HG02852 (cell line): ENCODE results near the gene UBE2D3.

ENCODE experiments used
- ATAC-seq: cut with Tn5 transposase; IDR thresholded peaks from one replicate; pipeline ENCODE4 v1.9.1; 2021; ENCODE audit warnings: mild to moderate bottlenecking, moderate library complexity; ENCODE audit not compliant: unreplicated experiment

Gene UBE2D3

GRCh38 chr4:102792361-102792936, 34.9 kb downstream of the UBE2D3 start:
- no peak for ATAC-seq

GRCh38 chr4:102791318-102791835, 36.0 kb downstream of the UBE2D3 start:
- ATAC-seq: no peak

GRCh38 chr4:102789317-102789717, 38.0 kb downstream of the UBE2D3 start:
- no peak for ATAC-seq

DNA sequence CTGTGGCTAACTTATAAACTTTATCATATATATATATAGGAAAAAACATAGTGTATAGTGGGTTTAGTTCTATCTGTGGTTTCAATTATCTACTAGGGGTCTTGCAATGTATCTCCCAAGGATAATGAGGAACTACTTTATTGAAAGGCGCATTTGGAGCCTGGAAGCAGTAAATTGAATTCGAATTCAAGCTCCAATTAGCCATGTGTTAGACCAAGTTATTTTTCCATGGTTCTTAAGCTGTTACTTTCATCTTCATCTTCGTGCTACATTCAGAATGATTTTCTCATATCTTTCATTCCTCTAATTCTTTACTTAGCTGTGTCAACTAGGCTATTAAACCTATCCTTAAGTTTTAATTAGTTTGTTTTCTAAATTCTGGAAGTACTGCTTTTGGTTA, 39.4 kb downstream of the UBE2D3 start:
- ATAC-seq: no peak

- ATAC-seq: no peak
Measured at GRCh38 chr4:102787096-102787881, 40.1 kb downstream of the UBE2D3 start.

DNA sequence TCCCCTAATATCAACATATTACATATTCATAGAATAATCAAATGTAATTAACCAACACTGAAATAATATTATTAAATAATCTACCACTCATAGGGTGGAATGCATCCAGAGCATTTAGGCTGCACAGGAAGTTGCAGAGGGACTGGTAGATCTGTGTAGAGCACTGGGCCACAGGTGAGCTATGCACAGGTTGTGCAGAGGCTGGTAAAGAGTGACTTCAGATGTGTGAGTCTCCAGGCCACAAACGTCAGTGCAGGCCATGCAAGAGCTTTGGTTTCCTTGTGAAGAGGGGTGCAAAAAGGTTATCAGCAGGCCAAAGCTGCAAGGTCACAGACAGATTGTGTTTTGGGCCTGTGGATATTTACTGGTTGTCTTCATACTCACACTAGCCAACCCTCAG, 41.1 kb downstream of the UBE2D3 start:
- no peak for ATAC-seq

GRCh38 chr4:102783006-102783405, 44.3 kb downstream of the UBE2D3 start:
- ATAC-seq: no peak

- ATAC-seq: no peak
Measured at GRCh38 chr4:102781570-102781969, 45.8 kb downstream of the UBE2D3 start.

DNA sequence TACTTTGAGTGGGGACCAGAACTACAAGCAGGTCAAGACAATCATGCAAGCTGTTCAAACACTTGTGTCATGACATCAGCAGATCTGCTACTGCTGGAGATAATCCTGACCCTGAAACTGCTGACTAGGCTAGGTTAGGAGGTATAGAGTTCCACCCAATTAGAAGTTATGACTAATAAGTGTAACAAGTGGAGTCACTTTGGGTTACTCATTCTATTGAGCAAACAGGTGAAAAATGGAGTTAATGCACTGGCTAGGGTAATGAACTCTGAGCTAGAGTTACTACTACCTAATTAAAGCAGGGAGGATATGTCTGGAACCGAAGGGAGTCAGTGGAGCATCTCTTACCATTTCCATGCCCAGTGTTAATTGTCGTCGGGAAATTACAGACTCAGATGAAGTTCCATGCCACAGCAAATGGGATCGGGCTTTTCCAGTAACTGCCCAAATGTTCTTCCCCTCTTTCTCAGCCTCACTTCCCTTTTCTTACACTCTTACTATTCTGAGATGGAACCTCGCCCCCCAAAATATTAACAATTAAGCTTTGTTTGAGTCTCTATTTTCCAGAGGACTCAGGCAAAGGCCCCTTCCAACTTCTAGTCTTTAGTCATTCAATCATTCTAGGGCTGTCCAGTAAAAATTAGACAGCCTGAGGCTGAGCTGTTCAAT, 46.7 kb downstream of the UBE2D3 start:
- no peak for ATAC-seq

GRCh38 chr4:102779204-102779603, 48.1 kb downstream of the UBE2D3 start:
- no peak for ATAC-seq

DNA sequence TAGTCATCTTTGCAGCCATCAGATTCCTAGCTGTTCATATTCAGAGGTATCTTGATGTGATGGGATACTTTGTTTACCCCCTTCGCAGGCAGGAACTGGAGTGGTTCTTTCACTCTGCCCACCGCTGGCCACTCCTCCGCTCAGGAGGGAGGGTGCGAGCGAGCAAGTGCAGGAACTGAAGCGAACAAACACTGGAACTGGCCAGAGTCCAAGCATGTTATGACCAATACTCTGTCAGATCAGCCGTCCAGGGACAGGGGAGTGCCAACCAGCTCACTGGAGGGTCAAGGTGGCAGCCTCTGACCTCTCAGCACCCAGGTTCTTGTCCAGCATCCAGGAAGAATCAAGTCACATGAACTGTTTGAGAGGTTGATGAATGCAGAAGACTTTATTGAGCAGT, 48.6 kb downstream of the UBE2D3 start:
- no peak for ATAC-seq

DNA sequence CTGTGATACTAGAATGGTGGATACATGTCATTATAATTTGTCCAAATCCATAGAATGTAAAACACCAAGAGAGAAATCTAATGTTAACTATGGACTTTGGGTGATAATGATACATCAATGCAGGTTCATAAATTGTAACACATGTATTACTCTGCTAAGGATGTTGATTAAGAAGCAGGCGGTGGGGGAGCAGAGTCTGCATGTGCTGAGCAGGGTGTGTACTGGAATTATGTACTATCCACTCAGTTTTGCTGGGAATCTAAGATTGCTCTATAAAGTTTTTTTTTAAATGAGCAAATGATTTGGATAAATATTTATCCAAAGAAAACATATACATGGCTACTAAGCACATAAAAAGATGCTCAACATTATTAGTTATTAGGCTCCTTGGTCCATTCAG, 51.5 kb downstream of the UBE2D3 start:
- no peak for ATAC-seq

- no peak for ATAC-seq
Measured at GRCh38 chr4:102774254-102774653, 53.1 kb downstream of the UBE2D3 start.

GRCh38 chr4:102772738-102773340, 54.5 kb downstream of the UBE2D3 start:
- ATAC-seq: no peak

- ATAC-seq: no peak
Measured at GRCh38 chr4:102764901-102765300, 62.5 kb downstream of the UBE2D3 start.

GRCh38 chr4:102761906-102762305, 65.4 kb downstream of the UBE2D3 start:
- no peak for ATAC-seq

- no peak for ATAC-seq
Measured at GRCh38 chr4:102761296-102761701, 66.1 kb downstream of the UBE2D3 start.

GRCh38 chr4:102760645-102761295, 66.6 kb downstream of the UBE2D3 start, which contains the start of gene MANBA:
Gene MANBA, minus strand, starts transcription at chr4:102760968. Its CDS starts 74 bp downstream, at chr4:102760894.
- ATAC-seq: peak; percentile 95

GRCh38 chr4:102759831-102760644, 67.3 kb downstream of the UBE2D3 start:
- ATAC-seq: peak; percentile 65
